Nephron (organoid): ENCODE data around the gene MFAP4.

Source experiments
- H3K27ac Mint-ChIP-seq, 3 experiments: 2 replicates each; pipeline ENCODE4 v1.8.0; 2020; ENCODE audit warnings: mixed read lengths in 3 of 3, mild to moderate bottlenecking in 2 of 3, moderate library complexity in 1 of 3
- H3K27me3 Mint-ChIP-seq: 2 replicates; pipeline ENCODE4 v1.8.0; 2021; ENCODE audit warnings: low read depth, mild to moderate bottlenecking, moderate library complexity, mixed read lengths
- H3K36me3 Mint-ChIP-seq: 2 replicates; pipeline ENCODE4 v1.8.0; 2020; ENCODE audit warnings: low read depth, mixed read lengths
- H3K4me1 Mint-ChIP-seq: 2 replicates; pipeline ENCODE4 v1.8.0; 2020; ENCODE audit warnings: mixed read lengths
- H3K4me3 Mint-ChIP-seq, 3 experiments: 2 replicates each; pipeline ENCODE4 v1.8.0; 2020; ENCODE audit warnings: mild to moderate bottlenecking in 3 of 3, mixed read lengths in 3 of 3, moderate library complexity in 2 of 3
- H3K9me3 Mint-ChIP-seq: 2 replicates; pipeline ENCODE4 v1.8.0; 2020; ENCODE audit warnings: mixed read lengths
- TF ChIP-seq, protein P1 (sequence below), 3 experiments: fragments of 200-600 bp; sonication (generic); IDR thresholded peaks; one replicate each; pipeline ENCODE4 v1.5.0; 2021; ENCODE audit warnings: antibody characterized with exemption in 3 of 3; ENCODE audit not compliant: unreplicated experiment in 3 of 3

The MFAP4 gene

DNA sequence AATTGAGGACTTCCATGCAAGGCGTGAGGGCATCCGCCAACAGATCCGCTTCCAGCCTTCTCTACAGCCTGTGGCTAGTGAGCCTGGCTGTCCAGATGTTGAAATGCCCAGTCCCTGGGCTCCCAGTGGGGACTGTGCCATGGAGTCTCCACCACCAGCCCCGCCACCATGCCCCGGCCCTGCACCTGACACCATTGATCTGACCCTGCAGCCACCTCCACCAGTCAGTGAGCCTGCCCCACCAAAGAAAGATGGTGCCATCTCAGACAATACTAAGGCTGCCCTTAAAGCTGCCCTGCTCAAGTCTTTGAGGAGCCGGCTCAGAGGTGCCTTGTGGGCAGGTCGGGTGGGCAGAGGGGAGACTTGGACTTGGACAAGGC, 5.6 kb downstream of the MFAP4 start:
- H3K36me3 Mint-ChIP-seq = peaks cover 50% of the 10 kb centered on the region
- TF ChIP-seq, protein P1, sequence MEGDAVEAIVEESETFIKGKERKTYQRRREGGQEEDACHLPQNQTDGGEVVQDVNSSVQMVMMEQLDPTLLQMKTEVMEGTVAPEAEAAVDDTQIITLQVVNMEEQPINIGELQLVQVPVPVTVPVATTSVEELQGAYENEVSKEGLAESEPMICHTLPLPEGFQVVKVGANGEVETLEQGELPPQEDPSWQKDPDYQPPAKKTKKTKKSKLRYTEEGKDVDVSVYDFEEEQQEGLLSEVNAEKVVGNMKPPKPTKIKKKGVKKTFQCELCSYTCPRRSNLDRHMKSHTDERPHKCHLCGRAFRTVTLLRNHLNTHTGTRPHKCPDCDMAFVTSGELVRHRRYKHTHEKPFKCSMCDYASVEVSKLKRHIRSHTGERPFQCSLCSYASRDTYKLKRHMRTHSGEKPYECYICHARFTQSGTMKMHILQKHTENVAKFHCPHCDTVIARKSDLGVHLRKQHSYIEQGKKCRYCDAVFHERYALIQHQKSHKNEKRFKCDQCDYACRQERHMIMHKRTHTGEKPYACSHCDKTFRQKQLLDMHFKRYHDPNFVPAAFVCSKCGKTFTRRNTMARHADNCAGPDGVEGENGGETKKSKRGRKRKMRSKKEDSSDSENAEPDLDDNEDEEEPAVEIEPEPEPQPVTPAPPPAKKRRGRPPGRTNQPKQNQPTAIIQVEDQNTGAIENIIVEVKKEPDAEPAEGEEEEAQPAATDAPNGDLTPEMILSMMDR (IDR thresholded peaks at IDR 0.05; ENCODE audit: unreplicated experiment in 3 of 3) = no peak

DNA sequence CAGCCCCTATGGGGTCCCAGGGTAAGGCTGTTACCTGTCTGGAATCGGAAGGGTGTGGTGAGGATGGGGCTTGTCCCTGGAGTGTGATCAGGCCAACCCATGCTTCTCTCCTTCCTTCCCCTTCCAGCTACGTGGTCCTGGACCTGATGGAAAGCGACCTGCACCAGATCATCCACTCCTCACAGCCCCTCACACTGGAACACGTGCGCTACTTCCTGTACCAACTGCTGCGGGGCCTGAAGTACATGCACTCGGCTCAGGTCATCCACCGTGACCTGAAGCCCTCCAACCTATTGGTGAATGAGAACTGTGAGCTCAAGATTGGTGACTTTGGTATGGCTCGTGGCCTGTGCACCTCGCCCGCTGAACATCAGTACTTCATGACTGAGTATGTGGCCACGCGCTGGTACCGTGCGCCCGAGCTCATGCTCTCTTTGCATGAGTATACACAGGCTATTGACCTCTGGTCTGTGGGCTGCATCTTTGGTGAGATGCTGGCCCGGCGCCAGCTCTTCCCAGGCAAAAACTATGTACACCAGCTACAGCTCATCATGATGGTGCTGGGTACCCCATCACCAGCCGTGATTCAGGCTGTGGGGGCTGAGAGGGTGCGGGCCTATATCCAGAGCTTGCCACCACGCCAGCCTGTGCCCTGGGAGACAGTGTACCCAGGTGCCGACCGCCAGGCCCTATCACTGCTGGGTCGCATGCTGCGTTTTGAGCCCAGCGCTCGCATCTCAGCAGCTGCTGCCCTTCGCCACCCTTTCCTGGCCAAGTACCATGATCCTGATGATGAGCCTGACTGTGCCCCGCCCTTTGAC, 6.3 kb downstream of the MFAP4 start:
- Mint-ChIP-seq H3K27ac (peak overlapping the region in 1 of 3 experiments; percentile 48), H3K9me3 (no peaks in the 10 kb centered on the region), H3K27me3 (no peaks in the 10 kb centered on the region), H3K4me1 (peaks cover 58% of the 10 kb centered on the region), H3K4me3 (peak overlapping the region; percentile 75 to 92 (median 90)), H3K36me3 (peaks cover 50% of the 10 kb centered on the region)
- TF ChIP-seq, protein P1 (IDR thresholded peaks at IDR 0.05; ENCODE audit: unreplicated experiment in 3 of 3) = no peak

More for the DNA sequence above, 5.6 kb downstream of the MFAP4 start:
- Mint-ChIP-seq H3K27me3 (no peaks in the 10 kb centered on the region), H3K9me3 (no peaks in the 10 kb centered on the region), H3K4me3 (peak overlapping the region in 2 of 3 experiments; percentile 66 to 92), H3K27ac (peak overlapping the region in 1 of 3 experiments; percentile 48), H3K4me1 (peaks cover 56% of the 10 kb centered on the region)

DNA sequence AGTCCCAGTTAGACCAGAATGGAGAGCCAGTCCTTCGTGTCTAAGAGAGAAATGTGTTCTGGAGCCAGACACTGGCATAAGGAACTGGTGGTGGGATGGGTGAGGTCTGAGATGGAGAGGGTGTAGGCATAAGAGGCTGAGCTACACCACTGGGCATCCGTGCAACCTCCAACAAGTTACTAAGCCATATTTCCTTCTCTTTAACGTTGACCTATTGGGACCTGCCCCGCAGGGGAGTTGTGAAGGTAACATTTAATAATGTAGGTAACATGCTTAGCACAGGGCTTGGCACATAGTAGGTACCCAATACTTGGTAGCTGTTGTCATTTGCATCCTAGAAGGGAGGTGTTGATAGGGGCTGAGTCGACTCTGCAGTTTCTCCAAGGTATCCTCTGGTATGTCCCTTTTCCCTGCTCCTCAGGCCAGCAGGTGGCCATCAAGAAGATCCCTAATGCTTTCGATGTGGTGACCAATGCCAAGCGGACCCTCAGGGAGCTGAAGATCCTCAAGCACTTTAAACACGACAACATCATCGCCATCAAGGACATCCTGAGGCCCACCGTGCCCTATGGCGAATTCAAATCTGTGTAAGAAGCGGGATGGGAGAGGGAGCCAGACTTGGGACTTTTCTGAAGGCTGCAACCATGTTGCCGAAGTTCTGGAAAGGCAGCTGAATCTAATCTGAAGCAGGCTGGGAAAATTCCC, 7.5 kb downstream of the MFAP4 start:
- Mint-ChIP-seq H3K36me3 (peaks cover 41% of the 10 kb centered on the region), H3K27ac (peak overlapping the region; percentile 85 to 97 (median 91)), H3K9me3 (no peaks in the 10 kb centered on the region), H3K4me3 (peak overlapping the region; percentile 90 to 92 (median 91)), H3K4me1 (peaks cover 48% of the 10 kb centered on the region), H3K27me3 (no peaks in the 10 kb centered on the region)
- TF ChIP-seq, protein P1 (IDR thresholded peaks at IDR 0.05; ENCODE audit: unreplicated experiment in 3 of 3) = no peak

DNA sequence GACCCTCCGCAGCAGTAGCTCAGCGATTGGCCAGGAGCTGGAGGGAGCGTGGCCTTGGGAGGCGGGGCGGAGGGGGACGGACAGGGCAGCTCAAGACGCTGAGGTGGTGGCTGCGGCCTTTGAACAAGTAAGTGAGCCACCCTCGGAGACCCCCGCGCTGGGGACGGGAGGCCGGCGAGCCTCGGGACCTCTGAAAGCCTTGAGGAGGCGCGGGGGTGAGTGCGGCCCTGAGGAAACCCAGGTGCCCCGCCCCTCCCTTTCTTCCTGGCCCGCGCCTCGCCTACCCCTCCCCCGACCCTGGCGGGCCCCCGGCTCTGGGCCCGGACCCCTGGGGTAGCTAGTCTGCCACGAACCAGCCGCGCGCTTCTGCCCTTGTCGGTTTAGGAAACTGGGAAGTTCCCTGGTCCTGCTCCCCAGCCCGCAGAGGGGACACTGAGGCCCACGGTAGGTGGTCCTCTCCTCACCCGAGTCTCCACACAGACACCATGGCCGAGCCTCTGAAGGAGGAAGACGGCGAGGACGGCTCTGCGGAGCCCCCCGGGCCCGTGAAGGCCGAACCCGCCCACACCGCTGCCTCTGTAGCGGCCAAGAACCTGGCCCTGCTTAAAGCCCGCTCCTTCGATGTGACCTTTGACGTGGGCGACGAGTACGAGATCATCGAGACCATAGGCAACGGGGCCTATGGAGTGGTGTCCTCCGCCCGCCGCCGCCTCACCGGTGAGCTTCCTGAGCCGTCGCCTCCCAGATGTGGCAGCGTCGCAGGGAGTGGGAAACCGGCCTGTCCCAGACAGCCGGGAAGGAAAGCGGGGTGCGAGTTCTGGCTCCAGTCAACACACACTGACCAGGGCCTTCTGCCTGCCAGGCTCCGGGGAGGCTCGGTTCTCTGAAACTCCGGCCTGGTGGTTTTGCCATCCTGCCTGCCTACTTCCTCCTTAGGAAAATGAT, 8.3 kb downstream of the MFAP4 start, which contains the start of gene MAPK7:
MAPK7 (plus strand) TSS at position 83 of the 945 bp plus-strand sequence; CDS start at position 486, 403 bp downstream.
- TF ChIP-seq, protein P1 (IDR thresholded peaks at IDR 0.05; ENCODE audit: unreplicated experiment in 3 of 3) = no peak
- Mint-ChIP-seq H3K9me3 (no peaks in the 10 kb centered on the region), H3K27me3 (no peaks in the 10 kb centered on the region), H3K4me1 (peaks cover 40% of the 10 kb centered on the region), H3K4me3 (peak within 1 kb of the TSS; percentile 90 to 92 (median 91)), H3K27ac (peak within 1 kb of the TSS; percentile 91 to 99 (median 97)), H3K36me3 (peaks cover 32% of the 10 kb centered on the region)

DNA sequence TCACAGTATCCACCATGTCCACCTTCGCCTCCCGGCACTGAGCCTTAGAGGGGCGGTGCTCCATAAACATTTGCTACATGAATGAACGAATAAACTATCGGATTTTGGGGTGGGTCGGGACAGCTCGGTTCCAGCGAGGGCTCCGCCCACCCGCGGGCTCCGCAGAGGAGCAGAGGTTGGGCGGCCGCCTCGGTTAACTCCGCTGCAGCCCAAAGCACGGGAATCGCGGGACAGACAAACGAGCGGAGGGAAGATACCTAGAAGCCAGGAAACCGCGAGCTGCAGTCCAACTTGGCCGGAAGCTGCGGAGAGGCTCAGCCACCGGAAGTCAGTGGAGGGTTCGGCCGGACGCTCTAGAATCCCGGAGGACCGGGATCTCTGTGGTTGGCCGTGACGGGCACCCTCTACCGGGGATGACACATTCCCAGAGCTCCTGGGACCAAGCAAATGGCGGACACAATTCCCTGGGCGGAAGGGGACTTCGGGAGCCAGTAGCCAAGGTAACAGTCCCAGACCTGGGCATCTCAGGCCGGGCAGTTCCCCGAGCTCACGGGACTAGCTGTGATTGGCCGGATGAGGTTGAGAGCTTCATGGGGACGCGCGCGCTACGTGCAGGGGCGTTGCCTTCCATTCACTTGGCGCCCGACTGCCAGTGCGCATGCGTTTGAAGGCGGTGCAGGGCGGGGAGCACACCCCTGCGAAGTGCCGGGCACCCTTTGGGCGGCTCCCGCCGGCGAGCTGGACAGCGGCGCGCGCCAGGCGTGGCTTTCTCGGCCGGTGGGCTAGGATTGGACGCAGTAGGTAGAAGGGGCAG, 9.2 kb downstream of the MFAP4 start:
- Mint-ChIP-seq H3K4me3 (peak overlapping the region; percentile 90 to 92 (median 91)), H3K27ac (peak overlapping the region; percentile 91 to 99 (median 97)), H3K4me1 (peaks cover 32% of the 10 kb centered on the region), H3K9me3 (no peaks in the 10 kb centered on the region), H3K36me3 (peaks cover 28% of the 10 kb centered on the region), H3K27me3 (no peaks in the 10 kb centered on the region)
- TF ChIP-seq, protein P1 (IDR thresholded peaks at IDR 0.05; ENCODE audit: unreplicated experiment in 3 of 3) = no peak
